Peyer's patch (tissue), 4 donors: Measurements from ENCODE around the gene LMAN1. TPM values are rescaled to one million over a fixed set of nuclear protein-coding genes. Genes with fewer than 3 reads are reported as not detected.

ENCODE experiments used
- DNase-seq, 3 donors: peaks; one replicate each; pipeline ENCODE4 v3.0.0-alpha.2; 2017 to 2019
- H3K27ac ChIP-seq, 4 donors: fragments of 200-600 bp; sonication (generic); one replicate each; pipeline ENCODE4 v1.5.1; 2016 to 2019
- H3K27me3 ChIP-seq, 2 donors: fragments of 200-600 bp; sonication (generic); one replicate each; pipeline ENCODE4 v1.5.1; 2019
- H3K36me3 ChIP-seq, 3 donors: fragments of 200-600 bp; sonication (generic); one replicate each; pipeline ENCODE4 v1.5.1; 2016 to 2019
- H3K4me1 ChIP-seq, 4 donors: fragments of 200-600 bp; sonication (generic); one replicate each; pipeline ENCODE4 v1.5.1; 2016 to 2019
- H3K4me3 ChIP-seq, 4 donors: fragments of 200-600 bp; sonication (generic); 1 replicate in 3 of 4; 2 replicates in 1 of 4; pipeline ENCODE4 v1.5.1; 2016 to 2019; ENCODE audit warnings: mild to moderate bottlenecking in 1 of 4
- H3K9me3 ChIP-seq, 4 donors: fragments of 200-600 bp; sonication (generic); one replicate each; pipeline ENCODE4 v1.5.1; 2016 to 2019; ENCODE audit warnings: mild to moderate bottlenecking in 1 of 4
- POLR2A ChIP-seq, 2 donors: fragments of 450-650 bp; IDR thresholded peaks; one replicate each; pipeline ENCODE4 v1.5.1; 2017; ENCODE audit warnings: antibody characterized with exemption in 2 of 2, mild to moderate bottlenecking in 2 of 2, moderate library complexity in 2 of 2
- total RNA-seq, 4 donors: library from RNA; depleted of rRNA; stranded (reverse); fragments of >200 nt; gene quantifications; one replicate each; pipeline ENCODE4 v1.1.0, GENCODE V29; 2016
- TF ChIP-seq, protein P1 (sequence below), 6 experiments: fragments of 450-650 bp in 4 of 6; fragments of 200-600 bp in 2 of 6; sonication (generic) in 1 of 6; IDR thresholded peaks; one replicate each; pipeline ENCODE4 v1.5.1; 2017 to 2019; ENCODE audit warnings: antibody characterized with exemption in 6 of 6, mild to moderate bottlenecking in 3 of 6, moderate library complexity in 1 of 6

The LMAN1 gene
- total RNA-seq, 4 donors from 2014 or later, result 59.7 to 78.5 (median 63.2) TPM

DNA sequence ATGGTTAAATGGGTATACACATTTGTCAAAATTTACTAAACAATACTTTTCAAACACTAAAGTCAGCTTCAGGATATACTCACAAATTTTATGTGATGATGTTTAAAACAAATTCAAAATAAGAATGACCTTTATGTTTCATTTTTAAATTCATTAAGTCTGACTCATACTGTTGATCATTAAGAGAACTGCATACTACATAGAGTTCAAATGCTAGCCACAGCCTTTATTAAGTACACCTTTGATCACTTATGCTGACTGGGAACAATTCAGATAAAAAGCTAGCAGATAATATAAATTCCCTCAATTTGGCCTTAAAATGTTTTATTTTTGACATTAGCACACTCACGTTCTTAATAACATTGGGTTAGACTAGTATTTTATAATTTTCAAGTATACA lies 14.1 kb downstream of the LMAN1 start:
- no peak for DNase-seq
- Histone ChIP-seq H3K27ac (no peak overlapping the region), H3K9me3 (no peaks in the 10 kb centered on the region), H3K36me3 (peaks cover 0 to 71% (median 0%) of the 10 kb centered on the region in 3 donors), H3K4me1 (no peaks in the 10 kb centered on the region), H3K4me3 (no peak overlapping the region), H3K27me3 (no peaks in the 10 kb centered on the region)
- TF ChIP-seq, protein P1, sequence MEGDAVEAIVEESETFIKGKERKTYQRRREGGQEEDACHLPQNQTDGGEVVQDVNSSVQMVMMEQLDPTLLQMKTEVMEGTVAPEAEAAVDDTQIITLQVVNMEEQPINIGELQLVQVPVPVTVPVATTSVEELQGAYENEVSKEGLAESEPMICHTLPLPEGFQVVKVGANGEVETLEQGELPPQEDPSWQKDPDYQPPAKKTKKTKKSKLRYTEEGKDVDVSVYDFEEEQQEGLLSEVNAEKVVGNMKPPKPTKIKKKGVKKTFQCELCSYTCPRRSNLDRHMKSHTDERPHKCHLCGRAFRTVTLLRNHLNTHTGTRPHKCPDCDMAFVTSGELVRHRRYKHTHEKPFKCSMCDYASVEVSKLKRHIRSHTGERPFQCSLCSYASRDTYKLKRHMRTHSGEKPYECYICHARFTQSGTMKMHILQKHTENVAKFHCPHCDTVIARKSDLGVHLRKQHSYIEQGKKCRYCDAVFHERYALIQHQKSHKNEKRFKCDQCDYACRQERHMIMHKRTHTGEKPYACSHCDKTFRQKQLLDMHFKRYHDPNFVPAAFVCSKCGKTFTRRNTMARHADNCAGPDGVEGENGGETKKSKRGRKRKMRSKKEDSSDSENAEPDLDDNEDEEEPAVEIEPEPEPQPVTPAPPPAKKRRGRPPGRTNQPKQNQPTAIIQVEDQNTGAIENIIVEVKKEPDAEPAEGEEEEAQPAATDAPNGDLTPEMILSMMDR (IDR thresholded peaks at IDR 0.05), result no peak
- TF ChIP-seq POLR2A (IDR thresholded peaks at IDR 0.05), result no peak

DNA sequence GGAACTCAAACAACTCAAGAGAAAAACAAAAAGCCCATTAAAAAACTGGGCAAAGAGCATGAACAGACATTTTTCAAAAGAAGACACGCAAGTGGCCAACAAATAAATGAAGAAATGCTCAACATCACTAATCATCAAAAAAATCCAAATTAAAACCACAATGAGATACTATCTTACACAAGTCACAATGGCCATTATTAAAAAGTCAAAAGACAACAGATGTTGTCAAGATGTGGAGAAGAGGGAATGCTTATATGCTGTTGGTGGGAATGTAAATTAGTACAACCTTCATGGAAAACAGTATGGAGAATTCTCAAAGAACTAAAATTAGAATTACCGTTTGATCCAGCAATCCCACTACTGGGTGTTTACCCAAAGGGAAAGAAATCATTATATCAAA lies 15.1 kb downstream of the LMAN1 start:
- H3K27me3 ChIP-seq, result no peaks in the 10 kb centered on the region
- TF ChIP-seq, protein P1 (IDR thresholded peaks at IDR 0.05), result no peak
- TF ChIP-seq POLR2A (IDR thresholded peaks at IDR 0.05), result no peak
- no peak overlapping the region for H3K4me3 ChIP-seq
- H3K27ac ChIP-seq, result no peak overlapping the region
- H3K4me1 ChIP-seq, result no peaks in the 10 kb centered on the region
- no peaks in the 10 kb centered on the region for H3K9me3 ChIP-seq
- no peak for DNase-seq
- peaks cover 0 to 70% (median 0%) of the 10 kb centered on the region in 3 donors for H3K36me3 ChIP-seq

DNA sequence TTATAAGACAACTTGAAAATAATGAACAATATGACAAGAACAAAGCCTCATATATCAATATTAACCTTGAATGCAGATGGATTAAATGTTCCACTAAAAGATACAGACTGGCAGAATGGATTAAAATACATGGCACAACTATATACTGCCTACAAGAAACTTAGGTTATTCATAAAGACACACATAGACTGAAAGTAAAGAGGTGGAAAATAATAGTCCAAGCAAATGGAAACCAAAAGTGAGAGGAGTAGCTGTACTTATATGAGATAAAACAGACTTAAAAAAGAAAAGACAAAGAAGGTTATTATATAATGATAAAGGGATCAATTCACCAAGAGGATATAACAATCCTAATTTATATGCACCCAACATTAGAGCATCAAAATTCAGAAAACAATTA lies 18.2 kb downstream of the LMAN1 start:
- H3K9me3 ChIP-seq, result no peaks in the 10 kb centered on the region
- no peak overlapping the region for H3K4me3 ChIP-seq
- no peaks in the 10 kb centered on the region for H3K4me1 ChIP-seq
- H3K36me3 ChIP-seq, result peaks cover 0 to 66% (median 0%) of the 10 kb centered on the region in 3 donors
- no peak for DNase-seq
- TF ChIP-seq, protein P1 (IDR thresholded peaks at IDR 0.05), result no peak
- TF ChIP-seq POLR2A (IDR thresholded peaks at IDR 0.05), result no peak
- H3K27me3 ChIP-seq, result no peaks in the 10 kb centered on the region
- no peak overlapping the region for H3K27ac ChIP-seq

DNA sequence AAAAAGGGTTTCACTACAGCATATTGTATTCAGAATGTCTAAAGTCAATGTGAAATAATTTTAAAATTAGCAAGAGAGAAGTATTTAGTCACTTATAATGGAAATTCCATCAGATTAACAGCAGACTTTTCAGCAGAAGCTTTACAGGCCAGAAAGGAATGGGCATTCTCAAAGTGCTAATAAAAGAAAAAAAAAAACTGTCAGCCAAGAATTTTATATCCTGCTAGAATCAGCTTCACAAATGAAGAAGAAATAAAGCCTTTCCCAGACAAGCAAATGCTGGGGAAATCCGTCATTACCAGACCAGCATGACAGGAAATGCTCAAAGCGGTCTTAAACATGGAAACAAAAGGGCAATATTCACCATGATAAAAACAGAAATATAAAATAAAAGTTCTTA lies 18.8 kb downstream of the LMAN1 start:
- H3K27me3 ChIP-seq, result no peaks in the 10 kb centered on the region
- no peak for TF ChIP-seq POLR2A (IDR thresholded peaks at IDR 0.05)
- TF ChIP-seq, protein P1 (IDR thresholded peaks at IDR 0.05), result no peak
- H3K9me3 ChIP-seq, result no peaks in the 10 kb centered on the region
- H3K27ac ChIP-seq, result no peak overlapping the region
- no peak overlapping the region for H3K4me3 ChIP-seq
- peaks cover 0 to 65% (median 0%) of the 10 kb centered on the region in 3 donors for H3K36me3 ChIP-seq
- DNase-seq, result no peak
- no peaks in the 10 kb centered on the region for H3K4me1 ChIP-seq

DNA sequence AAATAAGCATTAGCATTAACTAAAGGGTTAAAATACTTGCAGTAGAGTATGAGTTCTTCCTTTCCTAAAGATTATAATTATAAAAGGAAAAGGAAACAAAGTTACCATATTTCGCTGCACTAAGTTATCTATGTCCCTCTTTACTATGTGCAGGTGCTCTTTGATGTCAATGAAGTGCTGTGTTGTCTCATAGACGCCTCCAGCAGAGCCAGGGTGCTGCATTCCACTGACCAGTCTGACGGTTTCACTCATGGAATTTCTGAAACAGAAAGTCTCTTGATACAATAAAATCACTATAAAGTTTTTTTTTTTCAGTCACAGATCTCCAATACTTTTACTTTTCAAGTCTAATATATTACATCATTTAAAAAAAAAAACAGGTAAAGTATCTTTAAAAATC lies 26.1 kb downstream of the LMAN1 start:
- Histone ChIP-seq H3K27ac (no peak overlapping the region), H3K36me3 (peaks cover 0 to 71% (median 0%) of the 10 kb centered on the region in 3 donors), H3K4me1 (no peaks in the 10 kb centered on the region), H3K27me3 (no peaks in the 10 kb centered on the region), H3K9me3 (no peaks in the 10 kb centered on the region), H3K4me3 (no peak overlapping the region)
- TF ChIP-seq, protein P1 (IDR thresholded peaks at IDR 0.05), result no peak
- TF ChIP-seq POLR2A (IDR thresholded peaks at IDR 0.05), result no peak
- DNase-seq, result no peak

DNA sequence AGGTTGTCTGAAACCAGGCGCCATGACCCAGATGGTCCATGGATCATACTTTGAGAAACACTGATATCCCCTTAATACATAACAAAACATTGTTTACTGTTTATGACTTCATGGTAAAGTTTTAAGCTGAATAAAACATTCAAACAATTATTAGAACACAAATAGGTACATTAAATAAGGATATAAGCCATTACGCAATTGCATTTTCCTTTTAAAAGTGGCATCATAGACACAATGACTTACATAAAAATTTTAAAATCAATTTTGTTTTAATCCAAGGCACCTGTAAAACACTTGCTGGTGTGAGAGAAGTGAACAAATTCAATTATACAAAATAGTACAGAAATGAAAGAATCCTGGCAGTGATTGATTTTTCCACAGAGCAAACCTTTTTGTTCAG lies 30.4 kb downstream of the LMAN1 start:
- Histone ChIP-seq H3K4me1 (no peaks in the 10 kb centered on the region), H3K9me3 (no peaks in the 10 kb centered on the region), H3K4me3 (no peak overlapping the region), H3K27me3 (no peaks in the 10 kb centered on the region), H3K36me3 (peaks cover 0 to 55% (median 0%) of the 10 kb centered on the region in 3 donors), H3K27ac (no peak overlapping the region)
- TF ChIP-seq POLR2A (IDR thresholded peaks at IDR 0.05), result no peak
- TF ChIP-seq, protein P1 (IDR thresholded peaks at IDR 0.05), result no peak
- no peak for DNase-seq
